ENCODE results near the gene GNAI2.

The GNAI2 gene

GRCh38 chr3:50235716-50236483 lies at the start of gene GNAI2:
Gene GNAI2 (plus strand): TSS chr3:50236204. CDS start chr3:50236336, 132 bp downstream.
- DNase-seq = peak; percentile 88

DNA sequence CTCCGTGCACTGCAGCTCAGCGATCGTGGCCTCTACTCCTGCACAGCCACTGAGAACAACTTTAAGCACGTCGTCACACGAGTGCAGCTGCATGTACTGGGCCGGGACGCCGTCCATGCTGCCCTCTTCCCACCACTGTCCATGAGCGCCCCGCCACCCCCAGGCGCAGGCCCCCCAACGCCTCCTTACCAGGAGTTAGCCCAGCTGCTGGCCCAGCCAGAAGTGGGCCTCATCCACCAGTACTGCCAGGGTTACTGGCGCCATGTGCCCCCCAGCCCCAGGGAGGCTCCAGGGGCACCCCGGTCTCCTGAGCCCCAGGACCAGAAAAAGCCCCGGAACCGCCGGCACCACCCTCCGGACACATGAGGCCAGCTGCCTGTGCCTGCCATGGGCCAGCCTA lies 48.3 kb upstream of the GNAI2 start:
- DNase-seq = no peak

DNA sequence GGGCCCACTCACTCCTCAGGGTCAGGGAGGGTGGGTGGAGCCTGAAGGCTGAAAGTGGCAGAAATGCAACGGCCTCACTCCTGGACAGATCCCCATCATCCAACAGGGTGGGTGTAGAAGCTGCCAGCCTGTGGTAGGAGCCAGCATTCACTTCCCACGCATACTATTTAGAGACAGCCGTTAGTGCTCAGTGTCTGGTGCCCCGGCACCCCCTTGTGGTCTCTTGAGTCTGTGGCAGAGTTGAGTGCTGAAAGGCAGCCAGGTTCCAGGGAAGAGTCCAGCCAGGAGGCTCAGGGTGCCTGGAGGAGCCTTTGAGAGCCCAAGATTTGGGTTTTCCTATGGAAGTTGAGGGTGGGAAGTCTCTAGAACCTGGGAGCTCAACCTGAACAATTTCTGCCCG lies 46.7 kb upstream of the GNAI2 start:
- DNase-seq = peak; percentile 31

- DNase-seq = no peak
Measured at GRCh38 chr3:50189989-50190388, 46.0 kb upstream of the GNAI2 start.

DNA sequence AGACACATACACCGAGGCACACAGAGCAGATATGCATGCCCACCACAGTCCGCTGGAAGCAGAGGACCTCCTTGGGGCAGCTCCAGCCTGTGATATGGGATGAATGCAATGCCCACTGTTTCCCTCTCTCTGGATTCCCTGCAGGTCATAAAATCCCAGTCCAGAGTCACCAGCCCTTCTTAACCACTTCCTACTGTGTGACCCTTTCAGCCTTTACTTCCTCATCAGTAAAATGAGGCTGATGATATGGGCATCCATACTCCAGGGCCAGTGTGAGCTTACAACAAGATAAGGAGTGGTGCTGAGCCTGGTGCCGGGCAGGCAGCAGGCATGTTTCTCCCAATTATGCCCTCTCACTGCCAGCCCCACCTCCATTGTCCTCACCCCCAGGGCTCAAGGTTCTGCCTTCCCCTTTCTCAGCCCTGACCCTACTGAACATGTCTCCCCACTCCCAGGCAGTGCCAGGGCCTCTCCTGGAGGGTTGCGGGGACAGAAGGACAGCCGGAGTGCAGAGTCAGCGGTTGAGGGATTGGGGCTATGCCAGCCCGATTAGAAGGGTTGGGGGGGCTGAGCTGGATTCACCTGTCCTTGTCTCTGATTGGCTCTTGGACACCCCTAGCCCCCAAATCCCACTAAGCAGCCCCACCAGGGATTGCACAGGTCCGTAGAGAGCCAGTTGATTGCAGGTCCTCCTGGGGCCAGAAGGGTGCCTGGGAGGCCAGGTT lies 44.9 kb upstream of the GNAI2 start, which contains the start of gene GNAT1:
Gene GNAT1, plus strand, starts transcription at position 675 of the 725 bp plus-strand sequence. CDS start 116 bp downstream, outside the sequence.
- no peak for DNase-seq

DNA sequence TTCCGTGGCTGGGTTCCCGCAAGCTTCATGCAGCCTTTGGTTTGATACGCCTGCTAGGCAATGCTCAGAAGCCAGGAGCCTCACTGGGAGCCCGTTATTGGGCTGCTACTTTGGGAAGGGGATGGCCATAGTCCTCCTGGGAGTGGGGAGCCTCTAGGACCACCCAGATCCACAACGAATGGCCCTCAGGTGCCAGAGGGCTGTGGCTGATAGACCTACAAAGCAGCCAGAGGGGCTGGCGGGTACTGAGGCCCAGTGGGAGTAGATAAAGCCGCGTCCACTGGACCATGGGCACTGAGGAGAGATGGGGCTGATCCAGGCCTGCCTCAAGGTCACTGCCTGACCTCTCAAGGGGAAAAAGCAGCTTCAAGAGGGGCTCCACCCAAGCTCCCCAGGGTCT lies 43.9 kb upstream of the GNAI2 start:
- no peak for DNase-seq

- no peak for DNase-seq
Measured at GRCh38 chr3:50192689-50193141, 43.3 kb upstream of the GNAI2 start.

DNA sequence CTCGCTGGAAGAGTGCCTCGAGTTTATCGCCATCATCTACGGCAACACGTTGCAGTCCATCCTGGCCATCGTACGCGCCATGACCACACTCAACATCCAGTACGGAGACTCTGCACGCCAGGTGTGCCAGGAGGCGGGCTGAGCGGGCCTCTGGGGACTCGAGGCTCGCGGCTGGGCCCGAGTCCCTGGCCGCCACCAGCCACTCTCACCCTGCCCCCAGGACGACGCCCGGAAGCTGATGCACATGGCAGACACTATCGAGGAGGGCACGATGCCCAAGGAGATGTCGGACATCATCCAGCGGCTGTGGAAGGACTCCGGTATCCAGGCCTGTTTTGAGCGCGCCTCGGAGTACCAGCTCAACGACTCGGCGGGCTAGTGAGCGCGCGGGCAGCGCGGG lies 42.7 kb upstream of the GNAI2 start:
- DNase-seq = no peak

GRCh38 chr3:50193746-50194127 lies 42.3 kb upstream of the GNAI2 start:
- no peak for DNase-seq

- no peak for DNase-seq
Measured at GRCh38 chr3:50194128-50194902, 41.7 kb upstream of the GNAI2 start.

DNA sequence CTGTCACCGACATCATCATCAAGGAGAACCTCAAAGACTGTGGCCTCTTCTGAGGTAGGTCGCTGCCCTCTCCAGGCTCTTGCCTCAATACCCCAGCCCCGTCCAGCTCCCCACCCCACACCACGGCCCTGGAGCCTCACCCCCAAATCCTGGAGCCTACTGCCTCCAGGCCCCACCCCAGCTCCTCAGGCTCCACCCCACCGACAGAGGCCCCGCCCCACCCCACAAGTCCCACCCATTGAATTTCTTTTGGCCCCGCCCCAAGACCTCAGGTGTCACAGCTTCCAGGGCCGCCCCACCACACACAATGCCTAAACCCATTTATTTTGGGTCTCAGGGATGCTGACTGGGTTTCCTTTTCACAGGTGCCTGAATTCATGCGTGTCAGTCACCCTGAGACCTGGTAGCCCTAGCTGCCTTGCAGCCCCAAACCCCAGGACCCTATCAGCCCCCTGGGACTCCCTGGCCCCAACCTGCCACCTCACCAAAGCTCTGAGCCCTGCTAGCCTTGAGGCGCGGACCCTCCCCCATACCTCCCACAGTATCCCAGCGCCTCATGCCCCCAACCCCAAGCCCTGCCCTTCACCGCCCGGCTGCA lies 41.0 kb upstream of the GNAI2 start:
- DNase-seq = no peak

GRCh38 chr3:50195501-50196252 lies 40.3 kb upstream of the GNAI2 start:
- DNase-seq = no peak

GRCh38 chr3:50196253-50196801 lies 39.7 kb upstream of the GNAI2 start:
- DNase-seq = no peak

DNA sequence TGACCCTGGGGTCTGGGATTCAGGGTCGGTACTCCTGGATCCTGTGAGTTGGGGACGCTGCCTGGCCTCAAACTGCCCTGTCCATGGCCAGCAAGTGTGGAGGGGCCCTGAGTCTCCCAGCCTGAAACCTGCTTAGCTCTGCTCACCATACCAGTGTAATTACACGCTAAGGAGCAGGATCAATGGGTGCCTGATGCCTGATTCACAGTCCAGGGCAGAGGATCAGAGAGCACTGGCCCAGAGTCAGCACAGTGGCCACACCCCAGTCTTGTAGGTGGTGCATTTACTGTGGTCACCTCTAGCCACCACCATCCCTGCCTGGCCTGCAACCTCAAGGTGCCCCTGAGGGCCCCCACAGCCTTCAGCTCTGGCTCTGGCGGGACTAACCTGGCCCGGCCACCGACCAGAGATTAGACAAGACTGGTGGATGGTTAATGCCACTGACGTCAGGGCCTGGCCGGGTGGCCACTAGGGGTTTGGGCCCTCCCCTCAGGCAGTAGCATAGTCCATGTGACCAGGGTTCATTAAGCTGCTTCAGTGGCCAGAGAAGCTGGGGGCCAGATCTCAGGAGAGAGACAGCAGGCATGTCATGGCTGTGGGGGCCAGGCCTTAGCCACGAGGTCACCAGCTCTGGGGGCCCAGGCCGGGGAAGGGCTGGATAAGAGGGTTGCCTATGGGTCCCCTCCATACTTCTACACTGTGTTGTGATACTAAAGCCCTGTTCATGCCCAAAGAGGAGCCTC lies 34.3 kb upstream of the GNAI2 start:
- no peak for DNase-seq

GRCh38 chr3:50202353-50203112 lies 33.5 kb upstream of the GNAI2 start:
- no peak for DNase-seq

GRCh38 chr3:50203113-50203808 lies 32.7 kb upstream of the GNAI2 start:
- DNase-seq = no peak

DNA sequence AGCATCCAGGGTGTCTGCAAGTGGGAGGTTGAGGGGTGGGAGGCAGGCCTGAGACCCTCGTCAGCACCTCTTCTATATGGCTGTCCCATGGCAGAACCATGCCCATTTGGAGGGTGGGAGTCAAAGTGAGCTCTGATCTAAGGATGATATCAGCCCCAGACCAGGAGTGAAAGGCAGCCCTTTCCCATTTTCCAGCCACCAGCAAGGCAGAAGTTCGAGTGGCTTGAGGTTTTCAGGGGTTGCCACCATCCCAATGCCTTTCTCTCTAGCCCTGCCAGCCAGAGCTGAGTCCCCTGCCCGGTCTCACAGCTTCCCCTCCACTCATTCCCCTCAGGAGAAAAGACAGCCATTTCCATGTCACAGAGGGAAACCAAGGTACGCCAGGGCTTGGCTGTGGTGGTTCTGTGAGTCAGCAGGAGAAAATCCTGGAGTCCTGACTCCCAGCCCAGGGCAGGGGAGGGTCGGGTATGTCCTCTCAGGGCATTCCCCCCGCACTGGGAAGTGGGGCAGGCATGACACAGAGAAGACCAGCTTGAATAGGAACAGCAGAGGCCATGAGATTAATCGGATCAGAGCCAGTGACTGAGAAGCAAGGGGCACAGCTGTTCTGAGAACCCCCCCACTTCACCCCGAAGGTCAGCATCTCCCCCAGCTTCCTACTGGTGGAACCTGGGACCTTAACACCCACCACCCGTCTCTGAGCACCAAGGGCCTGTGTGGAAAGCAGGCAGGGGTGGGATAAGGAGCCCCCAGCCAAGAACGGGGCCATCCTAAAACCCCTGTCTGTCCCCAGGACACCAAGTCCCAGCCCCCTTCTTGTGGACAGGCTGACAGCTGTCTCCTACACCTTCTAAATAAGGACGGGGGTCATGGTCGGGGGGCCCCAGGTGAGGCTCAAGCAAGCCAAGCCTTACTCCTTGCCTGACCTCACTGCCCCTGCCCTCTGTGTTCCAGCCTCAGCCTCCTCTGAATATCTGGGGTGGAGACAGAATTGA lies 31.9 kb upstream of the GNAI2 start:
- DNase-seq = no peak

DNA sequence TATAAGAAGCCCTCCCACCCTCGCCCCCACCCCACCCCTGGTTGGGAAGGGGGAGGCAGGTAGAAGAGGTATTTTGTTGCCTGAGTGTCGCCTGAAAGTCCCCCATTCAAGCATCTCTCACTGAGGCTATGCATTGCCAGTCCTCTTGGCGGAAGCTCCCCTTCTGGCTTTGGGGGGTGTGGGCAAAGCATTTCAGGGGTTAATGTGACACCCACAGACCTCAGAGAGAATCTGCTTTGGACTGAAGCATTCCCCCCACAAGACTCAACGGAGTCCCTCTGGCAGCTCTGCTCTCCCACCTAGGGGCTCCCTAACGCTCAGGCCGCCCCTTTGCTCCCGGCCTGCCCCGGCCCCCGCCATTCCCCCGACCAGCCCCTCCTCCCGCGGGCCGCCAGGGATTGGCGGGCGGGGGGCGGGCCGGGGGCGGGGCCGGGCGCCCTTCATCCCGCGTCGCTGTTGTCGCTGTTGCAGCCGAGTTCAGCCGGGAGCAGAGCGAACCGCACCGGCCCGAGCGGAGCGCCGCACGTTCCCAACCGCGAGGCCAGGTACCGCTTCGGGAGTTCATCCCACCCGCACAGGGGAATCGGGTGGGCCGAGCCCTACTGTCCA lies 31.1 kb upstream of the GNAI2 start, which contains the start of gene SLC38A3:
Gene SLC38A3, plus strand, starts transcription at position 468 of the 609 bp plus-strand sequence. CDS start 8,929 bp downstream, outside the sequence.
- no peak for DNase-seq
